OCI-LY3 (cell line): Measurements from ENCODE around the gene ERBB4.

ENCODE experiments used
- H2AFZ ChIP-seq: fragments of 200-600, 300-600 bp; shearing (Covaris generic); 2 replicates; pipeline ENCODE4 v1.6.0; 2014; ENCODE audit warnings: antibody characterized with exemption, low read depth, low read length
- H3K27ac ChIP-seq: fragments of 200-600, 300-600 bp; sonication (generic); 2 replicates; pipeline ENCODE4 v1.5.1; 2014; ENCODE audit warnings: mild to moderate bottlenecking, low read length, moderate library complexity, mixed read lengths
- H3K27me3 ChIP-seq: fragments of 200-600, 300-600 bp; sonication (generic); 2 replicates; pipeline ENCODE4 v1.6.1; 2014; ENCODE audit warnings: low read depth, low read length, mixed read lengths
- H3K36me3 ChIP-seq: fragments of 200-600, 300-600 bp; sonication (generic); replicated peaks from 2 replicates; pipeline ENCODE3; 2014; ENCODE audit warnings: low read depth, low read length, mixed read lengths
- H3K4me1 ChIP-seq: fragments of 300-600, 200-600 bp; sonication (generic); 2 replicates; pipeline ENCODE4 v1.6.1; 2014; ENCODE audit warnings: low read length, mixed read lengths
- H3K4me2 ChIP-seq: fragments of 200-600, 300-600 bp; sonication (generic); 2 replicates; pipeline ENCODE4 v1.6.1; 2014; ENCODE audit warnings: low read length, mixed read lengths
- H3K4me3 ChIP-seq: fragments of 300-600, 200-600 bp; sonication (generic); 2 replicates; pipeline ENCODE4 v1.5.1; 2014; ENCODE audit warnings: antibody characterized with exemption, mild to moderate bottlenecking, low read length, moderate library complexity
- H3K79me2 ChIP-seq: fragments of 300-600, 200-600 bp; shearing (Covaris generic); 2 replicates; pipeline ENCODE4 v1.6.1; 2014; ENCODE audit warnings: mild to moderate bottlenecking, low read length, mixed read lengths
- H3K9ac ChIP-seq: fragments of 300-600, 200-600 bp; shearing (Covaris generic); 2 replicates; pipeline ENCODE4 v1.6.0; 2014; ENCODE audit warnings: mild to moderate bottlenecking, low read length, moderate library complexity
- H3K9me3 ChIP-seq: fragments of 200-600, 300-600 bp; shearing (Covaris generic); 2 replicates; pipeline ENCODE4 v1.6.1; 2014; ENCODE audit warnings: low read length, mixed read lengths; ENCODE audit not compliant: insufficient read depth
- H4K20me1 ChIP-seq: fragments of 200-600, 300-600 bp; sonication (generic); 2 replicates; pipeline ENCODE4 v1.6.1; 2016; ENCODE audit warnings: low read length, mixed read lengths; ENCODE audit not compliant: insufficient read depth
- CTCF ChIP-seq: fragments of 200-600, 300-600 bp; sonication (generic); IDR thresholded peaks from 2 replicates; pipeline ENCODE4 v1.5.1; 2014; ENCODE audit warnings: antibody characterized with exemption, low read length, low read depth
- EZH2phosphoT487 ChIP-seq: fragments of 200-600 bp; shearing (Covaris generic); IDR thresholded peaks from 2 replicates; pipeline ENCODE4 v1.6.1; 2018; ENCODE audit warnings: antibody characterized with exemption, mixed run types, low read depth

Gene ERBB4

GRCh38 chr2:211503198-211503597 is 1035.4 kb downstream of the ERBB4 start:
- H4K20me1 ChIP-seq, result no peaks in the 10 kb centered on the region
- H3K36me3 ChIP-seq, result no peaks in the 10 kb centered on the region
- H3K27ac ChIP-seq, result no peak overlapping the region
- H3K4me2 ChIP-seq, result no peak overlapping the region
- H3K4me3 ChIP-seq, result no peak overlapping the region
- 0 out of 2 replicates have a peak, but pooled peaks cover 2% of the 10 kb centered on the region for H3K9me3 ChIP-seq
- no peaks in the 10 kb centered on the region for H3K4me1 ChIP-seq
- H2AFZ ChIP-seq, result no peak overlapping the region
- TF ChIP-seq EZH2phosphoT487 (no peak), CTCF (no peak)
- H3K9ac ChIP-seq, result no peak overlapping the region
- H3K27me3 ChIP-seq, result no peaks in the 10 kb centered on the region
- H3K79me2 ChIP-seq, result no peaks in the 10 kb centered on the region

- Histone ChIP-seq H3K4me3 (no peak overlapping the region), H4K20me1 (no peaks in the 10 kb centered on the region), H3K9me3 (no peaks in the 10 kb centered on the region), H3K27ac (no peak overlapping the region), H3K79me2 (no peaks in the 10 kb centered on the region), H3K36me3 (no peaks in the 10 kb centered on the region), H3K9ac (no peak overlapping the region), H3K4me2 (no peak overlapping the region), H2AFZ (no peak overlapping the region), H3K4me1 (no peaks in the 10 kb centered on the region), H3K27me3 (no peaks in the 10 kb centered on the region)
- TF ChIP-seq EZH2phosphoT487, result no peak
- no peak for TF ChIP-seq CTCF
These were observed 1039.9 kb downstream of the ERBB4 start for GRCh38 chr2:211498551-211499205.

GRCh38 chr2:211495339-211495738 is 1043.3 kb downstream of the ERBB4 start:
- H3K4me2 ChIP-seq, result no peak overlapping the region
- H3K4me1 ChIP-seq, result no peaks in the 10 kb centered on the region
- no peak for TF ChIP-seq CTCF
- TF ChIP-seq EZH2phosphoT487, result no peak
- H3K36me3 ChIP-seq, result no peaks in the 10 kb centered on the region
- no peak overlapping the region for H3K9ac ChIP-seq
- H2AFZ ChIP-seq, result no peak overlapping the region
- no peaks in the 10 kb centered on the region for H3K79me2 ChIP-seq
- no peak overlapping the region for H3K27ac ChIP-seq
- H3K4me3 ChIP-seq, result no peak overlapping the region
- no peaks in the 10 kb centered on the region for H3K9me3 ChIP-seq
- H4K20me1 ChIP-seq, result no peaks in the 10 kb centered on the region
- no peaks in the 10 kb centered on the region for H3K27me3 ChIP-seq

- no peak overlapping the region for H3K4me2 ChIP-seq
- H4K20me1 ChIP-seq, result no peaks in the 10 kb centered on the region
- no peaks in the 10 kb centered on the region for H3K79me2 ChIP-seq
- H3K36me3 ChIP-seq, result no peaks in the 10 kb centered on the region
- H2AFZ ChIP-seq, result peak overlapping the region; percentile 52; the same call in 1 of the 2 replicates
- no peak for TF ChIP-seq CTCF
- TF ChIP-seq EZH2phosphoT487, result no peak
- H3K4me3 ChIP-seq, result no peak overlapping the region
- no peak overlapping the region for H3K9ac ChIP-seq
- no peaks in the 10 kb centered on the region for H3K9me3 ChIP-seq
- H3K27me3 ChIP-seq, result no peaks in the 10 kb centered on the region
- no peak overlapping the region for H3K27ac ChIP-seq
- H3K4me1 ChIP-seq, result no peaks in the 10 kb centered on the region
These were observed 1044.1 kb downstream of the ERBB4 start for GRCh38 chr2:211494536-211494935.
